ENCODE results near the gene AGBL1.

- TF ChIP-seq POLR2A (IDR thresholded peaks at IDR 0.05; ENCODE audit: low read length): no peak
- TF ChIP-seq GATA1 (IDR thresholded peaks at IDR 0.05; ENCODE audit: low read depth, low read length): no peak
Observed at GRCh38 chr15:86590461-86590860, 510.8 kb downstream of the AGBL1 start.
